MM.1S (cell line): ENCODE results near the gene ADPRS.

Experiments
- CTCF ChIP-seq: fragments of 300-600 bp; sonication (generic); IDR thresholded peaks from 2 replicates; pipeline ENCODE4 v1.5.1; 2016; ENCODE audit warnings: antibody characterized with exemption, low read length, mixed read lengths
- EZH2 ChIP-seq: fragments of 300-600 bp; sonication (generic); optimal IDR thresholded peaks from 2 replicates; pipeline ENCODE3; 2017; ENCODE audit warnings: low read depth, mild to moderate bottlenecking, antibody characterized with exemption, low read length, mixed read lengths

- TF ChIP-seq CTCF (no peak), EZH2 (no peak)
Observed at GRCh38 chr1:36093226-36093625, 4.5 kb downstream of the ADPRS start.
